Bone marrow (tissue), 2 donors: ENCODE data around the gene JAG2.

Source experiments
- DNase-seq, 2 donors: peaks; one replicate each; lab custom pipeline; 2025; lab: John Stamatoyannopoulos, UW

JAG2 gene

GRCh38 chr14:105203701-105204100, 35.1 kb upstream of the JAG2 start:
- DNase-seq, result no peak

GRCh38 chr14:105203057-105203531, 34.5 kb upstream of the JAG2 start:
- peak in 1 of 2 donors; percentile 33 for DNase-seq

- peak; percentile 28 to 75 for DNase-seq
Measured at GRCh38 chr14:105201925-105202513, 33.4 kb upstream of the JAG2 start.

GRCh38 chr14:105201156-105201924, 32.8 kb upstream of the JAG2 start:
- no peak for DNase-seq

- DNase-seq, result no peak
Measured at GRCh38 chr14:105200641-105201040, 32.1 kb upstream of the JAG2 start.

GRCh38 chr14:105200074-105200473, 31.5 kb upstream of the JAG2 start:
- DNase-seq, result no peak

- no peak for DNase-seq
Measured at GRCh38 chr14:105199093-105199492, 30.5 kb upstream of the JAG2 start.

GRCh38 chr14:105198588-105198987, 30.0 kb upstream of the JAG2 start:
- no peak for DNase-seq

GRCh38 chr14:105197211-105197641, 28.6 kb upstream of the JAG2 start:
- no peak for DNase-seq

- DNase-seq, result no peak
Measured at GRCh38 chr14:105196265-105196960, 27.8 kb upstream of the JAG2 start.

GRCh38 chr14:105195522-105196264, 27.1 kb upstream of the JAG2 start:
- no peak for DNase-seq

GRCh38 chr14:105195051-105195450, 26.5 kb upstream of the JAG2 start:
- DNase-seq, result no peak

- DNase-seq, result no peak
Measured at GRCh38 chr14:105193916-105194782, 25.6 kb upstream of the JAG2 start.

GRCh38 chr14:105192866-105193731, 24.5 kb upstream of the JAG2 start:
- peak in 1 of 2 donors; percentile 63 for DNase-seq

- DNase-seq, result no peak
Measured at GRCh38 chr14:105187935-105188524, 19.5 kb upstream of the JAG2 start.

GRCh38 chr14:105187116-105187515, 18.5 kb upstream of the JAG2 start:
- DNase-seq, result no peak

GRCh38 chr14:105185973-105186372, 17.4 kb upstream of the JAG2 start:
- DNase-seq, result no peak

- DNase-seq, result no peak
Measured at GRCh38 chr14:105185001-105185400, 16.4 kb upstream of the JAG2 start.

GRCh38 chr14:105184461-105184860, 15.9 kb upstream of the JAG2 start:
- DNase-seq, result no peak
